ENCODE results near the gene AHCYL1.

GRCh38 chr1:110064576-110065337, 80.2 kb downstream of the AHCYL1 start:
- TF ChIP-seq CTCF (IDR thresholded peaks at IDR 0.05) (no peak), POLR2A (IDR thresholded peaks at IDR 0.05) (no peak)

Data from thyroid gland (tissue), 4 donors.